ENCODE measurements around the gene ZNG1F. TPM values are rescaled to one million over a fixed set of nuclear protein-coding genes. Genes with fewer than 3 reads are reported as not detected.
"Not testable (repeated sequence)": the region's sequence is repeated elsewhere in the genome, so short reads cannot be mapped to it uniquely, and the experiment has no call there.

The ZNG1F gene
- total RNA-seq = 5.6 TPM
- polyA plus RNA-seq (ENCODE audit: insufficient read depth in 1 of 8, insufficient read length in 8 of 8, low replicate concordance in 1 of 8) = 10 to 100 TPM in 1 of 8 donors, 1 to 10 TPM in 7; 4.1 to 12.4 (median 5.5) TPM
- long read RNA-seq, donor 1, partial matches to known transcripts = 8 of 8 reads
- long read RNA-seq, donor 1, other reads (novel, unspliced or antisense) = 0 of 8 reads
- long read RNA-seq, donor 2 = 0 reads
- long read RNA-seq, donor 3, partial matches to known transcripts = 0 of 2 reads
- long read RNA-seq, donor 3, other reads (novel, unspliced or antisense) = 0 of 2 reads
- long read RNA-seq, donor 4, partial matches to known transcripts = 10 of 10 reads
- long read RNA-seq, donor 4, other reads (novel, unspliced or antisense) = 0 of 10 reads
- long read RNA-seq, donor 5, partial matches to known transcripts = 35 of 35 reads
- long read RNA-seq, donor 5, other reads (novel, unspliced or antisense) = 0 of 35 reads
- long read RNA-seq, donor 6, partial matches to known transcripts = 27 of 28 reads
- long read RNA-seq, donor 6, other reads (novel, unspliced or antisense) = 0 of 28 reads
- long read RNA-seq, donor 7, partial matches to known transcripts = 26 of 27 reads
- long read RNA-seq, donor 7, other reads (novel, unspliced or antisense) = 0 of 27 reads
- long read RNA-seq, donor 8, partial matches to known transcripts = 13 of 13 reads
- long read RNA-seq, donor 8, other reads (novel, unspliced or antisense) = 0 of 13 reads
- long read RNA-seq, donor 9, partial matches to known transcripts = 28 of 28 reads
- long read RNA-seq, donor 9, other reads (novel, unspliced or antisense) = 0 of 28 reads
- long read RNA-seq, donor 10, partial matches to known transcripts = 39 of 39 reads
- long read RNA-seq, donor 10, other reads (novel, unspliced or antisense) = 0 of 39 reads
- long read RNA-seq, donor 11, partial matches to known transcripts = 12 of 12 reads
- long read RNA-seq, donor 11, other reads (novel, unspliced or antisense) = 0 of 12 reads

GRCh38 chr9:41189217-41189616, at the start of gene ZNG1F:
Gene ZNG1F, minus strand, starts transcription at chr9:41189317. Its CDS starts 59 bp downstream, at chr9:41189258.
- H3K27ac ChIP-seq (ENCODE audit: low read length); DNase-seq; H3K9me3 ChIP-seq (replicated peaks; ENCODE audit: control insufficient read depth, low read depth, low read length); H3K36me3 ChIP-seq (ENCODE audit: control insufficient read depth, insufficient read depth, low read length); H3K4me1 ChIP-seq (ENCODE audit: control insufficient read depth, insufficient read depth, low read length); H3K4me3 ChIP-seq (ENCODE audit: low read length); H3K27me3 ChIP-seq (ENCODE audit: control insufficient read depth, insufficient read depth, low read length): not testable (repeated sequence)
- WGBS (ENCODE audit: insufficient coverage) = no CpG with 5 or more reads among the region's 31 CpGs

GRCh38 chr9:41237110-41237749, 48.1 kb upstream of the ZNG1F start:
- DNase-seq; H3K27ac ChIP-seq (ENCODE audit: low read length); H3K27me3 ChIP-seq (ENCODE audit: control insufficient read depth, insufficient read depth, low read length); H3K4me1 ChIP-seq (ENCODE audit: control insufficient read depth, insufficient read depth, low read length); H3K36me3 ChIP-seq (ENCODE audit: control insufficient read depth, insufficient read depth, low read length): not testable (repeated sequence)
- 85% methylated on average over 14 of the region's 51 CpGs for WGBS (ENCODE audit: insufficient coverage)
- Histone ChIP-seq H3K9me3 (replicated peaks; ENCODE audit: control insufficient read depth, low read depth, low read length) (peaks cover 11% of the 10 kb centered on the region), H3K4me3 (ENCODE audit: low read length) (peak overlapping the region; percentile 22)

- not testable (repeated sequence) for DNase-seq; H3K27me3 ChIP-seq (ENCODE audit: control insufficient read depth, insufficient read depth, low read length); H3K36me3 ChIP-seq (ENCODE audit: control insufficient read depth, insufficient read depth, low read length); H3K4me1 ChIP-seq (ENCODE audit: control insufficient read depth, insufficient read depth, low read length); H3K27ac ChIP-seq (ENCODE audit: low read length); H3K4me3 ChIP-seq (ENCODE audit: low read length)
- 83% methylated on average over 13 of the region's 23 CpGs for WGBS (ENCODE audit: insufficient coverage)
- peaks cover 11% of the 10 kb centered on the region for H3K9me3 ChIP-seq (replicated peaks; ENCODE audit: control insufficient read depth, low read depth, low read length)
These were observed 47.5 kb upstream of the ZNG1F start for GRCh38 chr9:41236486-41237109.

GRCh38 chr9:41234811-41235805, 46.0 kb upstream of the ZNG1F start:
- 75% methylated on average over 19 of the region's 55 CpGs for WGBS (ENCODE audit: insufficient coverage)
- DNase-seq; H3K27me3 ChIP-seq (ENCODE audit: control insufficient read depth, insufficient read depth, low read length); H3K36me3 ChIP-seq (ENCODE audit: control insufficient read depth, insufficient read depth, low read length); H3K4me1 ChIP-seq (ENCODE audit: control insufficient read depth, insufficient read depth, low read length); H3K27ac ChIP-seq (ENCODE audit: low read length): not testable (repeated sequence)
- peaks cover 11% of the 10 kb centered on the region for H3K9me3 ChIP-seq (replicated peaks; ENCODE audit: control insufficient read depth, low read depth, low read length)
- H3K4me3 ChIP-seq (ENCODE audit: low read length) = peak overlapping the region; percentile 5

GRCh38 chr9:41234221-41234620, 45.1 kb upstream of the ZNG1F start:
- not testable (repeated sequence) for H3K27me3 ChIP-seq (ENCODE audit: control insufficient read depth, insufficient read depth, low read length); H3K4me1 ChIP-seq (ENCODE audit: control insufficient read depth, insufficient read depth, low read length); H3K36me3 ChIP-seq (ENCODE audit: control insufficient read depth, insufficient read depth, low read length); H3K27ac ChIP-seq (ENCODE audit: low read length); DNase-seq; H3K4me3 ChIP-seq (ENCODE audit: low read length)
- WGBS (ENCODE audit: insufficient coverage) = no CpG with 5 or more reads among the region's 3 CpGs
- H3K9me3 ChIP-seq (replicated peaks; ENCODE audit: control insufficient read depth, low read depth, low read length) = peaks cover 18% of the 10 kb centered on the region

GRCh38 chr9:41232326-41232725, 43.2 kb upstream of the ZNG1F start:
- not testable (repeated sequence) for H3K27ac ChIP-seq (ENCODE audit: low read length); DNase-seq; H3K27me3 ChIP-seq (ENCODE audit: control insufficient read depth, insufficient read depth, low read length); H3K4me1 ChIP-seq (ENCODE audit: control insufficient read depth, insufficient read depth, low read length); H3K36me3 ChIP-seq (ENCODE audit: control insufficient read depth, insufficient read depth, low read length); H3K4me3 ChIP-seq (ENCODE audit: low read length)
- 70% methylated on average over 10 of the region's 10 CpGs for WGBS (ENCODE audit: insufficient coverage)
- H3K9me3 ChIP-seq (replicated peaks; ENCODE audit: control insufficient read depth, low read depth, low read length) = peaks cover 19% of the 10 kb centered on the region

- no CpG with 5 or more reads among the region's 3 CpGs for WGBS (ENCODE audit: insufficient coverage)
These were observed 41.3 kb upstream of the ZNG1F start for GRCh38 chr9:41230418-41230817.

GRCh38 chr9:41229408-41230401, 40.6 kb upstream of the ZNG1F start:
- H3K36me3 ChIP-seq (ENCODE audit: control insufficient read depth, insufficient read depth, low read length) = no peaks in the 10 kb centered on the region
- H3K27ac ChIP-seq (ENCODE audit: low read length) = no peak overlapping the region
- no peak overlapping the region for H3K4me3 ChIP-seq (ENCODE audit: low read length)
- peaks cover 6% of the 10 kb centered on the region for H3K27me3 ChIP-seq (ENCODE audit: control insufficient read depth, insufficient read depth, low read length)
- WGBS (ENCODE audit: insufficient coverage) = 65% methylated on average over 6 of the region's 7 CpGs
- H3K4me1 ChIP-seq (ENCODE audit: control insufficient read depth, insufficient read depth, low read length) = no peaks in the 10 kb centered on the region
- peaks cover 11% of the 10 kb centered on the region for H3K9me3 ChIP-seq (replicated peaks; ENCODE audit: control insufficient read depth, low read depth, low read length)
- no peak for DNase-seq

More at GRCh38 chr9:41230418-41230817, 41.3 kb upstream of the ZNG1F start:
- not testable (repeated sequence) for H3K4me3 ChIP-seq (ENCODE audit: low read length); H3K27ac ChIP-seq (ENCODE audit: low read length); H3K4me1 ChIP-seq (ENCODE audit: control insufficient read depth, insufficient read depth, low read length); DNase-seq; H3K27me3 ChIP-seq (ENCODE audit: control insufficient read depth, insufficient read depth, low read length); H3K36me3 ChIP-seq (ENCODE audit: control insufficient read depth, insufficient read depth, low read length)
- H3K9me3 ChIP-seq (replicated peaks; ENCODE audit: control insufficient read depth, low read depth, low read length) = peaks cover 15% of the 10 kb centered on the region
